Liver (tissue), 9 donors: ENCODE data around the gene VIPR2. TPM values are rescaled to one million over a fixed set of nuclear protein-coding genes. Genes with fewer than 3 reads are reported as not detected.
"Not testable (repeated sequence)": the region's sequence is repeated elsewhere in the genome, so short reads cannot be mapped to it uniquely, and the experiment has no call there.

ENCODE experiments used
- DNase-seq: peaks from one replicate; pipeline ENCODE4 v3.0.0-alpha.2; 2017; ENCODE audit warnings: low spot score
- H3K27ac ChIP-seq, 2 donors: one replicate each; pipeline ENCODE4 v1.7.0; 2013; ENCODE audit warnings: inconsistent platforms in 2 of 2, low read length in 2 of 2, control low read depth in 1 of 2, low read depth in 1 of 2, mild to moderate bottlenecking in 1 of 2
- H3K27me3 ChIP-seq, 4 donors: one replicate each; pipeline versions ENCODE4 v1.6.1 to v1.7.0; 2013; ENCODE audit warnings: low read length in 3 of 4, inconsistent platforms in 1 of 4, mild to moderate bottlenecking in 1 of 4, moderate library complexity in 1 of 4; ENCODE audit not compliant: control insufficient read depth in 4 of 4, insufficient read depth in 4 of 4
- H3K36me3 ChIP-seq, 4 donors: one replicate each; pipeline versions ENCODE4 v1.6.1 to v1.7.0; 2013; ENCODE audit warnings: low read length in 3 of 4, mild to moderate bottlenecking in 3 of 4, low read depth in 1 of 4, moderate library complexity in 1 of 4; ENCODE audit not compliant: control insufficient read depth in 4 of 4, insufficient read depth in 3 of 4
- H3K4me1 ChIP-seq, 4 donors: one replicate each; pipeline versions ENCODE4 v1.6.1 to v1.7.0; 2013; ENCODE audit warnings: low read length in 3 of 4, mild to moderate bottlenecking in 3 of 4, moderate library complexity in 1 of 4; ENCODE audit not compliant: control insufficient read depth in 4 of 4, insufficient read depth in 4 of 4
- H3K4me3 ChIP-seq, 3 donors: one replicate each; pipeline versions ENCODE4 v1.6.1 to v1.7.0; 2013; ENCODE audit warnings: low read length in 3 of 3, control low read depth in 1 of 3, low read depth in 1 of 3, mild to moderate bottlenecking in 1 of 3
- H3K9ac ChIP-seq, 2 donors: one replicate each; pipeline ENCODE4 v1.7.0; 2013; ENCODE audit warnings: low read length in 2 of 2, mild to moderate bottlenecking in 2 of 2, moderate library complexity in 2 of 2, control low read depth in 1 of 2, low read depth in 1 of 2
- H3K9me3 ChIP-seq, 4 donors: one replicate each; pipeline versions ENCODE4 v1.6.1 to v1.7.0; 2013; ENCODE audit warnings: low read length in 3 of 4; ENCODE audit not compliant: control insufficient read depth in 4 of 4
- FOXA1 ChIP-seq: IDR thresholded peaks from 2 replicates; pipeline ENCODE4 v1.6.1; 2016; ENCODE audit warnings: antibody characterized with exemption
- GABPA ChIP-seq, 2 donors: IDR thresholded peaks in 1 of 2; conservative IDR thresholded peaks in 1 of 2; 2 replicates each; pipeline ENCODE4 v1.6.1; 2016; ENCODE audit warnings: antibody characterized with exemption in 2 of 2, mild to moderate bottlenecking in 1 of 2, moderate library complexity in 1 of 2
- HNF4G ChIP-seq: IDR thresholded peaks from 2 replicates; pipeline ENCODE4 v1.6.1; 2016; ENCODE audit warnings: antibody characterized with exemption
- RAD21 ChIP-seq, 2 donors: IDR thresholded peaks; 2 replicates each; pipeline ENCODE4 v1.6.1; 2016; ENCODE audit warnings: antibody characterized with exemption in 2 of 2, mild to moderate bottlenecking in 2 of 2
- RXRA ChIP-seq, 2 donors: IDR thresholded peaks; 2 replicates each; pipeline ENCODE4 v1.6.1; 2017 to 2018; ENCODE audit warnings: antibody characterized with exemption in 2 of 2, mild to moderate bottlenecking in 1 of 2
- SP1 ChIP-seq: IDR thresholded peaks from 2 replicates; pipeline ENCODE4 v1.6.1; 2018; ENCODE audit warnings: antibody characterized with exemption, mild to moderate bottlenecking
- TAF1 ChIP-seq: conservative IDR thresholded peaks from 2 replicates; pipeline ENCODE4 v1.6.1; 2016; ENCODE audit warnings: antibody characterized with exemption, mild to moderate bottlenecking
- YY1 ChIP-seq: IDR thresholded peaks from 2 replicates; pipeline ENCODE4 v1.6.1; 2016; ENCODE audit warnings: antibody characterized with exemption, mild to moderate bottlenecking
- WGBS: extraction: QIAGEN DNeasy Blood & Tissue Kit; methylation state at CpG from one replicate; pipeline ENCODE4 v1.1.7; 2013; 5-methylcytosine and 5-hydroxymethylcytosine counted together
- polyA plus RNA-seq, 2 donors: library from polyadenylated mRNA; stranded (reverse) in 1 of 2; unstranded in 1 of 2; fragments of 200-250 nt in 1 of 2; fragments of >200 nt in 1 of 2; fragmentation: Nextera tagmentation in 1 of 2; extraction: Ambion mirVana in 1 of 2; gene quantifications; one replicate each; pipeline versions ENCODE4 v1.2.1 to v1.2.3, GENCODE V29; 2013 to 2015
- total RNA-seq, 2 donors: library from RNA; depleted of rRNA; stranded (reverse); fragments of >200 nt; gene quantifications; one replicate each; pipeline ENCODE4 v1.2.3, GENCODE V29; 2014
- TF ChIP-seq, protein P1 (sequence below): IDR thresholded peaks from 2 replicates; pipeline ENCODE4 v1.6.1; 2016; ENCODE audit warnings: antibody characterized with exemption
- TF ChIP-seq, protein P2 (sequence below): IDR thresholded peaks from 2 replicates; pipeline ENCODE4 v1.6.1; 2016; ENCODE audit warnings: antibody characterized with exemption, mild to moderate bottlenecking
- TF ChIP-seq, protein P3 (sequence below): IDR thresholded peaks from 2 replicates; pipeline ENCODE4 v1.6.1; 2016; ENCODE audit warnings: antibody characterized with exemption
- donor health status: healthy.
- donor health status: healthy.
- donor health status: healthy.
- donor health status: healthy.
- donor health status: healthy.

Gene VIPR2
- total and polyA plus RNA-seq, 4 donors, result 0.05 to 0.17 (median 0.10) TPM; not detected in 1

DNA sequence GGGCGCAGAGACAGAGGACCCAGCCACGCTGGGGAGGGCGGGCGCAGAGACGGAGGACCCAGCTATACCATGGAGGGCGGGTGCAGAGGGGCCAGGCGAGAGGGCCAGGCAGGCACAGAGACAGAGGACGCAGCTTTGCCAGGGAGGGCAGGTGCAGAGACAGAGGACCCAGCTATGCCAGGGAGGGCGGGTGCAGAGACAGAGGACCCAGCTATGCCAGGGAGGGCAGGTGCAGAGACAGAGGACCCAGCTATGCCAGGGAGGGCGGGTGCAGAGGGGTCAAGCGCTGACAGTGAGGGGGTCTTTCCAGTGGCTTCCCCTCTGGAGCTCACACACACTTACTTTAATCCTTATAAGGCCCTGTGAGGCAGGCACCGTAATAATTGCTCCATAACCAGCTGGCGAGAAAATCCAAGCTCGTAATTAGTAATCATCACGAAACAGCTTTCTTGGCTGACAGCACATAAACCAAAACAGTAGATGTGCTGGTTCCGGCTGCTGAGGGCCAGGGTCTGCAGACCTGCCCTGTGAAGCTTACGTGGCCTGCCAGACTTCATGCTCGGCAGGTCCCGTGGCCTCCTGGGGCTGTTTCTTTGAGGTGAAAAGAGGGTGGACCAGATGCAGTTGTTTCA lies 137.2 kb downstream of the VIPR2 start:
- no peak overlapping the region for H3K27ac ChIP-seq
- no peak overlapping the region for H3K4me3 ChIP-seq
- DNase-seq, result no peak
- peaks cover 0 to 2% (median 0%) of the 10 kb centered on the region in 4 donors for H3K27me3 ChIP-seq
- H3K4me1 ChIP-seq, result no peaks in the 10 kb centered on the region
- H3K9ac ChIP-seq, result no peak overlapping the region
- WGBS, result 90% methylated on average over 19 of the region's 19 CpGs
- TF ChIP-seq, protein P1, sequence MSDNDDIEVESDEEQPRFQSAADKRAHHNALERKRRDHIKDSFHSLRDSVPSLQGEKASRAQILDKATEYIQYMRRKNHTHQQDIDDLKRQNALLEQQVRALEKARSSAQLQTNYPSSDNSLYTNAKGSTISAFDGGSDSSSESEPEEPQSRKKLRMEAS, result no peak
- no peak for TF ChIP-seq GABPA (IDR thresholded peaks at IDR 0.05 in 1 of 2, conservative IDR thresholded peaks at IDR 0.05 in 1 of 2)
- TF ChIP-seq, protein P2, sequence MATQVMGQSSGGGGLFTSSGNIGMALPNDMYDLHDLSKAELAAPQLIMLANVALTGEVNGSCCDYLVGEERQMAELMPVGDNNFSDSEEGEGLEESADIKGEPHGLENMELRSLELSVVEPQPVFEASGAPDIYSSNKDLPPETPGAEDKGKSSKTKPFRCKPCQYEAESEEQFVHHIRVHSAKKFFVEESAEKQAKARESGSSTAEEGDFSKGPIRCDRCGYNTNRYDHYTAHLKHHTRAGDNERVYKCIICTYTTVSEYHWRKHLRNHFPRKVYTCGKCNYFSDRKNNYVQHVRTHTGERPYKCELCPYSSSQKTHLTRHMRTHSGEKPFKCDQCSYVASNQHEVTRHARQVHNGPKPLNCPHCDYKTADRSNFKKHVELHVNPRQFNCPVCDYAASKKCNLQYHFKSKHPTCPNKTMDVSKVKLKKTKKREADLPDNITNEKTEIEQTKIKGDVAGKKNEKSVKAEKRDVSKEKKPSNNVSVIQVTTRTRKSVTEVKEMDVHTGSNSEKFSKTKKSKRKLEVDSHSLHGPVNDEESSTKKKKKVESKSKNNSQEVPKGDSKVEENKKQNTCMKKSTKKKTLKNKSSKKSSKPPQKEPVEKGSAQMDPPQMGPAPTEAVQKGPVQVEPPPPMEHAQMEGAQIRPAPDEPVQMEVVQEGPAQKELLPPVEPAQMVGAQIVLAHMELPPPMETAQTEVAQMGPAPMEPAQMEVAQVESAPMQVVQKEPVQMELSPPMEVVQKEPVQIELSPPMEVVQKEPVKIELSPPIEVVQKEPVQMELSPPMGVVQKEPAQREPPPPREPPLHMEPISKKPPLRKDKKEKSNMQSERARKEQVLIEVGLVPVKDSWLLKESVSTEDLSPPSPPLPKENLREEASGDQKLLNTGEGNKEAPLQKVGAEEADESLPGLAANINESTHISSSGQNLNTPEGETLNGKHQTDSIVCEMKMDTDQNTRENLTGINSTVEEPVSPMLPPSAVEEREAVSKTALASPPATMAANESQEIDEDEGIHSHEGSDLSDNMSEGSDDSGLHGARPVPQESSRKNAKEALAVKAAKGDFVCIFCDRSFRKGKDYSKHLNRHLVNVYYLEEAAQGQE, result no peak
- H3K36me3 ChIP-seq, result no peaks in the 10 kb centered on the region
- H3K9me3 ChIP-seq, result no peaks in the 10 kb centered on the region

DNA sequence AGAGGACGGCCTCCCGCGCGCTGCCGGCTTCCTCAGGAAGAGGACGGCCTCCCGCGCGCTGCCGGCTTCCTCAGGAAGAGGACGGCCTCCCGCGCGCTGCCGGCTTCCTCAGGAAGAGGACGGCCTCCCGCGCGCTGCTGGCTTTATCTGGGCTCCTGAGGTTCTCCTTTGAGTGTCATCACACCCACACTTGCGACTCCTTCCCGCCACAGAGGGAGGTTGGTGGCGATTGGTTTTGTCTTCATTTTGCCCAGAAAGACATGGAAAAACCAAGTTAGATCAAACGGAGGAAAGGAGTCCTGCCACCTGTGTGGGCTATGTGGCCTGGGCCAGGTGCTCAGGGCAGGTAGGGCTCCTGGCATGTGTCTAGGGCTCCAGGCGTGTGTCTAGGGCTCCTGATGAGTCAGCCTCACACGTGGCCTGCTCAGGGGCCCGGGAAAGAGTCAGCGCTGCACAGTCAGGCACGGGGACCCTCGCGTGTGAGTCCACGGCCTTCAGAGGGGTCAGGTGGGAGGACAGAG lies 138.0 kb downstream of the VIPR2 start:
- DNase-seq, result no peak
- H3K4me1 ChIP-seq, result no peaks in the 10 kb centered on the region

DNA sequence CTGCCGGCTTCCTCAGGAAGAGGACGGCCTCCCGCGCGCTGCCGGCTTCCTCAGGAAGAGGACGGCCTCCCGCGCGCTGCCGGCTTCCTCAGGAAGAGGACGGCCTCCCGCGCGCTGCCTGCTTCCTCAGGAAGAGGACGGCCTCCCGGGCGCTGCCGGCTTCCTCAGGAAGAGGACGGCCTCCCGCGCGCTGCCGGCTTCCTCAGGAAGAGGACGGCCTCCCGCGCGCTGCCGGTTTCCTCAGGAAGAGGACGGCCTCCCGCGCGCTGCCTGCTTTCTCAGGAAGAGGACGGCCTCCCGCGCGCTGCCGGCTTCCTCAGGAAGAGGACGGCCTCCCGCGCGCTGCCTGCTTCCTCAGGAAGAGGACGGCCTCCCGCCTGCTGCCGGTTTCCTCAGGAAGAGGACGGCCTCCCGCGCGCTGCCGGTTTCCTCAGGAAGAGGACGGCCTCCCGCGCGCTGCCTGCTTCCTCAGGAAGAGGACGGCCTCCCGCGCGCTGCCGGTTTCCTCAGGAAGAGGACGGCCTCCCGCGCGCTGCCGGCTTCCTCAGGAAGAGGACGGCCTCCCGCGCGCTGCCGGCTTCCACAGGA lies 138.6 kb downstream of the VIPR2 start:
- not testable (repeated sequence) for H3K9me3 ChIP-seq, H3K9ac ChIP-seq, H3K4me1 ChIP-seq, H3K4me3 ChIP-seq, H3K27ac ChIP-seq, H3K36me3 ChIP-seq, H3K27me3 ChIP-seq, DNase-seq
- 97% methylated on average over 66 of the region's 69 CpGs for WGBS

More for the DNA sequence above, 138.0 kb downstream of the VIPR2 start:
- 91% methylated on average over 31 of the region's 31 CpGs for WGBS
- H3K9me3 ChIP-seq, result no peaks in the 10 kb centered on the region
- TF ChIP-seq FOXA1, result no peak
- no peak for TF ChIP-seq GABPA (IDR thresholded peaks at IDR 0.05 in 1 of 2, conservative IDR thresholded peaks at IDR 0.05 in 1 of 2)
- no peak for TF ChIP-seq YY1
- no peak for TF ChIP-seq HNF4G
- no peak for TF ChIP-seq SP1
- no peak for TF ChIP-seq TAF1
- TF ChIP-seq, protein P3, sequence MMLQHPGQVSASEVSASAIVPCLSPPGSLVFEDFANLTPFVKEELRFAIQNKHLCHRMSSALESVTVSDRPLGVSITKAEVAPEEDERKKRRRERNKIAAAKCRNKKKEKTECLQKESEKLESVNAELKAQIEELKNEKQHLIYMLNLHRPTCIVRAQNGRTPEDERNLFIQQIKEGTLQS, result no peak
- no peak for TF ChIP-seq RXRA (IDR thresholded peaks at IDR 0.05)
- TF ChIP-seq, protein P2, result no peak
- TF ChIP-seq, protein P1, result no peak
- TF ChIP-seq RAD21 (IDR thresholded peaks at IDR 0.05), result no peak
- peaks cover 0 to 2% (median 0%) of the 10 kb centered on the region in 4 donors for H3K27me3 ChIP-seq
- no peak overlapping the region for H3K4me3 ChIP-seq
- no peaks in the 10 kb centered on the region for H3K36me3 ChIP-seq
- no peak overlapping the region for H3K9ac ChIP-seq
- H3K27ac ChIP-seq, result no peak overlapping the region
